GM12872 (cell line): ENCODE measurements around the gene DEPP1.

Experiments
- CTCF ChIP-seq: IDR thresholded peaks from 3 replicates; pipeline ENCODE4 v1.5.1; 2011; ENCODE audit warnings: low read depth, mild to moderate bottlenecking, low read length, moderate library complexity; ENCODE audit not compliant: insufficient read depth

DEPP1 gene

DNA sequence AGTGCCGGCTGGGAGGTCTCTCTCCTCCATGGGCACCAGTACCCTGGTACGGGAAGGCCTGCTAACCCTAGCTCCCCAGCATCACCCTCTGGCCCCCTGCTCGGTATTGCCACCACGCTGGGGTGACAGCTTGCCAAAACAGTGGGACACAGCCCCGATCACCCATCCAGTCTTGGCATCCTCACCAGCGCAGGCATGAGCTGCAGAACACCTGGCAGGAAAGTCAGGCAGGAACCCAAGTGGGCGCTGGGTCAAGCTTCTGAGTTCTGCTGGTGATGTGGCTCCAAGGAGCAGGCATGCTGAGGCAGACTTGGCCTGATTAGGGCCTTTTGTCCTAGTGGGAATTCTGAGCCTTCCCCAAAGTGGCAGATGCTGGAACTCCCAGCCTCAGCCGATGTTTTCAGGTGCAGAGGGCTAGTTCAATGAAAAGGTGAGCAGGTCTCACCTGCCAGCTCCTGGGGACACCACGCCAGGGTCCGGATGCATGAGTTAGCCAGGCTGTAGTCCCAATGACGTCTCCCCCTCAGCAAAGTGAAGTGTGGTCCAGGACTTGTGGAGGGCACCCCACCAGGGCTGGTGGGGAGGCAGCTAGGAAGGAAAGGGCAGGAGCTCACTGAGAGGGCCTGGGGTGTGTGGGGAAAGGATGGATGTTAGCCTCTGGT lies 13.6 kb upstream of the DEPP1 start:
- no peak for TF ChIP-seq CTCF

GRCh38 chr10:44991571-44991970 lies 13.0 kb upstream of the DEPP1 start:
- no peak for TF ChIP-seq CTCF

GRCh38 chr10:44990965-44991364 lies 12.4 kb upstream of the DEPP1 start:
- no peak for TF ChIP-seq CTCF

DNA sequence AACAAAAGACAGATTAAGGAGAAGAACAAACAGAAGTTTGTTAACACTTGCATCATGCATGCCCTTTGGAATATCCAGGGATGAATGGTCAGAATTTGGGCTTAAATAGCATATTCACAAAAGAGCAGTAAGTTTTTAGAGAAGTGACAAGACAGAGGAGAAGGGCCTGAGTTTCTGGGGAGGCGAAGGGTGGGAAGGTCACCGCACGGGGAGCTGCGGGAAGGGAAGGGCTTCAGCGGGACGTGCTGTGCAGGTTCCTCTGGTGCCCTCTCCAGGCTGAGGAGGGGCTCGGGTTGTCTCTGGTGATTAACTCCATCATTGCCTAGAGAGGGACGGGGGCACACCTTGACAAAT lies 11.7 kb upstream of the DEPP1 start:
- 0 out of 3 replicates have a peak, but pooled peaks have one; percentile 15 for TF ChIP-seq CTCF

GRCh38 chr10:44989597-44990301 lies 11.1 kb upstream of the DEPP1 start:
- no peak for TF ChIP-seq CTCF

GRCh38 chr10:44988957-44989585 lies 10.5 kb upstream of the DEPP1 start:
- no peak for TF ChIP-seq CTCF

DNA sequence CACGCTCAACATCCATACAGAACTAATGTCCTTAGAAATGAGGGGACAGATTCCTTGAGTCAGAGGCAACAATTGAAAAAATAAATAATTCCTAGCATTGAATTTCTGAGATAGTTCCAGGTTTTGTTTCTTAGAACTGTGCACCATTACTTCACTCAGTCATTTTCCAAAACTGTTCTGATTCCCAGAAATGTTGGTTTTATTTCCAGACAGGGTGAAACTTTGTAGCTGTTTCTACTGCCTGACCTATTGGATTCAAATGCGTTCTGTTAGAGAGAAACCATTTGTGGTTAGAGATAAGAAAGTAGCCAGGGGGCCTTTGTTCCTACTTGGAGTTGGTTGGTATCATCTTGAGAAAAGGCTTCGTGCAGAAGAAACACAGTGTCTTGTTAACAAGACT lies 8.1 kb upstream of the DEPP1 start:
- no peak for TF ChIP-seq CTCF
